ENCODE results near the gene GRIK3.
"Not testable (repeated sequence)": the region's sequence is repeated elsewhere in the genome, so short reads cannot be mapped to it uniquely, and the experiment has no call there.

The GRIK3 gene

GRCh38 chr1:36776256-36776655 lies 258.1 kb downstream of the GRIK3 start:
- DNase-seq = no peak

DNA sequence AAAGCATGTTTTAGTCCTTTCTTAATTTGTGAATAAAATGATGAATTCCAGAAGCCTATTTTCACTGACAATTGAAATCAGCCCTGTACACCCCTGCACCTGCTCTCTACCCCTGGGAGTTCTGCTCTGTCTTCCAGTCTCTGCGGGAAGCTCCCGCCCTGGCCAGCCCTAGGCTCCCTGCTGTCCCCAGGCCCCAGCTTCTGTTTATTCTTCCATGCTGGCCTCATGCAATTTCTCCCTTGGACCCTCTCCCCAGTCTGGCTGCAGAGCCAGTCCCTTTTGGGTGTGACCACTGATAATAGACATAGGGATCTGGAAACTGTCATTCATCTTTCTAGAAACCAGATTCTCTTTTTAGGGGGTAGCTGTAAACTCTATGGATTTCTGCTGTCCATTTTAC lies 258.6 kb downstream of the GRIK3 start:
- DNase-seq = peak; percentile 47

- no peak for DNase-seq
These were observed 260.3 kb downstream of the GRIK3 start for GRCh38 chr1:36773827-36774541.

DNA sequence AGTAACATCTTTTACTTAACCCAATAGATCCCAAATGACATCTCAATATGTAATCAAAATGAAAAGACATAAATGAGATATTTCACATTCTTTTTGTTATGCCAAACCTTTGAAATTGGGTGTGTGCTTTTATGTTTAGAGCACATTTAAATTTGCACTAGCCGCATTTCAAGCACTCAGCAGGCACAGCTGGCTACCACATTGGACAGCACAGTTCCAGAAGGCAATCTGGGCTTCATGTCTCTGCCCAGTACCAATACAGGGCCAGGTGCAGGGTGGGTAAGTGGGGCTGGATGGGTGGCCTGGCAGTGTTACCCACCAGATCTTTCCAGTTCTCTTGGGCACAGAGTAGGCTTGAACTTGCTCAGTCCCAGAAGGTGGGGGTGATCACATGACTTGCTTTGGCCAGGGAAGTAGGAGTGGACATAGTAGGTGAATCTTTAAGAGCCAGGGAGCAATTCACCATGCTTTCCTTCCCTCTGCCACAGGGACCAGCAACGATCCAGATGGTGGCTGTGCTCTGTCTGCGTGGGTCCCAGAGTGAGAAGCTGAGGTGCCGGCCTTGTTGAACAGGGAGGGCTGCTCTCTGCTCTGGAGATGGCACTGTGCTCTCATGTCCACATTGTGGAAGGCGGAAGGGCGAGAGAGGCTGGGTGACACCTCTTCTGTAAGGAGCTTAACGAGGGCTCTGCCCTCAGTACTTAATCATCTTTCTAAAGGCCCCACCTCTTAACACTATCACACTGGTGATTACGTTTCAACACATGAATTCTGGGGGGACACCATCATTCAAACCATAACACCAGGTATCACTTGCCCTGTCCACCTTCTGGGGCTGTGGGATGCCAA lies 261.4 kb downstream of the GRIK3 start:
- no peak for DNase-seq

- DNase-seq = no peak
These were observed 262.5 kb downstream of the GRIK3 start for GRCh38 chr1:36771660-36772284.

- DNase-seq = no peak
These were observed 263.1 kb downstream of the GRIK3 start for GRCh38 chr1:36771240-36771639.

DNA sequence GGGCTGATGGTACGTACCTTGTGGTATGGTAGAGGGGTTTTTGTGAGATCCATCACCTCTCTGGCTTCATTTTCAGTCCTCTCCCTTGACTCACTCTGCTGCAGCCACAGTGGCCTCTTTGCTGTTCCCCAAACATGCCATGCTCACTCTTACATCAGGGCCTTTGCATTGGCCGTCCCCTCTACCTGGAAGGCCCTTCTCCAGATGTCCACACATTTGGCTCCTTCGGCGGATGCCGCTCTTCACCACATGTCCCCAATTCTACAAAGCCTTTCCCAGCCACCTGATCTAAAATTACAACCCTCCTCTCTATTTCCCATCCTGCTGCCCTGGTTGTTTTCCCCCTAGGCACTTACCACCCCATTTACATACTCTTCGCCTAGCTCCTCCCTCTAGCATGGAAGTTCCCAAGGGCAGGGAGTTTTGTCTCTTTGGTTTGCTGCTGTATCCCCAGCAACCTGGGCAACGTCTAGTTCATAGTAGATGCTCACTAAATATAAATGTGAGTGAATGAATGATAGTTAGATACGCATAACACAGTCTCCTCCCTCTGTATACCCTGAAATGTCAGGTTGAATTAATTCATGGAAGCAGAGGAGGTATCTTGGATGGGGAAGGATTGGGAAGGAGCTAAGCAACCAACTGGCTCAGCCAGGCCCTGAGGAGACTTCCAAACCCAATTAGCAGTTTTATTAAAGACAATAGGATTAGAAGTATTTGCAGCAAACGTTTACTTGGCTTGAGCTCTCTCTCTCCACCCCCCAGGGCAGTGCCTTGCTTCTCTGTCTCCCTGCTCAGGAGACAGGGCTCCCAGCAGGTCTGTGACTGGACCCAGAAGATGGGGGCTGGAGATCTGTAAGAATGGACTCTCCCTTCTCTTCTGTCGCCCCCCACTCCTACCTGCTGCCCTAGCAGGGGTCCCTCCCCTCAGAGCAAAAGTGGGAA lies 264.2 kb downstream of the GRIK3 start:
- DNase-seq = no peak

GRCh38 chr1:36768486-36769178 lies 265.7 kb downstream of the GRIK3 start:
- DNase-seq = peak; percentile 66

DNA sequence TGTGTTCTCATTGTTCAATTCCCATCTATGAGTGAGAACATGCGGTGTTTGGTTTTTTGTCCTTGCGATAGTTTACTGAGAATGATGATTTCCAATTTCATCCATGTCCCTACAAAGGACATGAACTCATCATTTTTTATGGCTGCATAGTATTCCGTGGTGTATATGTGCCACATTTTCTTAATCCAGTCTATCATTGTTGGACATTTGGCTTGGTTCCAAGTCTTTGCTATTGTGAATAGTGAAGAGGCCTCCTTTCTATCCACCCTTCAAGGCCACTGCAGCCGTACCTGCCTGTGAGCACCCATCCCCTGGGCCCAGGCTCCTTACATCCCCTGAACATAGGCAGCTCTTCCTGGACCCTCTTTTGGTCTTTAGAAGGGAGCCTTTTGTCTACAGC lies 266.9 kb downstream of the GRIK3 start:
- not testable (repeated sequence) for DNase-seq

DNA sequence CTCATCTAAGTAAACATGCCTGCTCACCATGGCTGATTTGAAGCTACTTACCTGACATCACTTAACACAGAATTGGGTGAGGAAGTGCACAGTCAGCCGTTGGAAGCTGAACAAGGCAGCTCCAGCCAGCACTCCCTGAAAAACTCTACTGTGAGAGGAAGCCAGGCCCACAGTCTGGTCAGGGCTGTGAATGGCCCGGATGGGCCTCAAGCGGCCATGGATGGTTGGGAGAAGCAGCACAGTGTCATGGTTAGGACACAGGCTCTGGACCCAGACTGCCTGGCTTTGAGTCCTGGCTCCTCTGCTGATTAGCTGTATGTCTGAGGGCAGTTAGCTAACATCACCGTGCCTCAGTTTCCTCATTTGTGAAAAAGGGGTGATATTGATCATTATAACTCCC lies 267.8 kb downstream of the GRIK3 start:
- DNase-seq = no peak

GRCh38 chr1:36765785-36766300 lies 268.5 kb downstream of the GRIK3 start:
- DNase-seq = no peak

- no peak for DNase-seq
These were observed 269.5 kb downstream of the GRIK3 start for GRCh38 chr1:36764798-36765197.

GRCh38 chr1:36763771-36764170 lies 270.5 kb downstream of the GRIK3 start:
- no peak for DNase-seq

- DNase-seq = no peak
These were observed 272.1 kb downstream of the GRIK3 start for GRCh38 chr1:36762174-36762573.

- no peak for DNase-seq
These were observed 273.2 kb downstream of the GRIK3 start for GRCh38 chr1:36761113-36761512.

GRCh38 chr1:36760081-36760480 lies 274.2 kb downstream of the GRIK3 start:
- no peak for DNase-seq

DNA sequence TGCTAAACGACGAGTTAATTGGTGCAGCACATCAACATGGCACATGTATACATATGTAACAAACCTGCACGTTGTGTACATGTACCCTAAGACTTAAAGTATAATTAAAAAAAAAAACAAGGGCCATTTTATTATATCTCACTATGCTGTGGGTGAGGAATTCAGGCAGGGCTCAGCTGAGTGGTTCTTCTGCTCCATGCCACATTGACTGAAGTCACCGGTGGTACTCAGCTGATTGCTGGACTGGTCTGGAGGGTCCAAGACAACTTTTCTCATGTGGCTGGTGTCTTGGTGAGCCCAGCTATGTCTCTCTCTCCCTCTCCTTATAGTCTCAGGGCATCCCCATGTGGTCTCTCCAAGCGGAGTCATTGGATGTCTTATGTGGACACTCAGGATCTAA lies 275.0 kb downstream of the GRIK3 start:
- DNase-seq = no peak

DNA sequence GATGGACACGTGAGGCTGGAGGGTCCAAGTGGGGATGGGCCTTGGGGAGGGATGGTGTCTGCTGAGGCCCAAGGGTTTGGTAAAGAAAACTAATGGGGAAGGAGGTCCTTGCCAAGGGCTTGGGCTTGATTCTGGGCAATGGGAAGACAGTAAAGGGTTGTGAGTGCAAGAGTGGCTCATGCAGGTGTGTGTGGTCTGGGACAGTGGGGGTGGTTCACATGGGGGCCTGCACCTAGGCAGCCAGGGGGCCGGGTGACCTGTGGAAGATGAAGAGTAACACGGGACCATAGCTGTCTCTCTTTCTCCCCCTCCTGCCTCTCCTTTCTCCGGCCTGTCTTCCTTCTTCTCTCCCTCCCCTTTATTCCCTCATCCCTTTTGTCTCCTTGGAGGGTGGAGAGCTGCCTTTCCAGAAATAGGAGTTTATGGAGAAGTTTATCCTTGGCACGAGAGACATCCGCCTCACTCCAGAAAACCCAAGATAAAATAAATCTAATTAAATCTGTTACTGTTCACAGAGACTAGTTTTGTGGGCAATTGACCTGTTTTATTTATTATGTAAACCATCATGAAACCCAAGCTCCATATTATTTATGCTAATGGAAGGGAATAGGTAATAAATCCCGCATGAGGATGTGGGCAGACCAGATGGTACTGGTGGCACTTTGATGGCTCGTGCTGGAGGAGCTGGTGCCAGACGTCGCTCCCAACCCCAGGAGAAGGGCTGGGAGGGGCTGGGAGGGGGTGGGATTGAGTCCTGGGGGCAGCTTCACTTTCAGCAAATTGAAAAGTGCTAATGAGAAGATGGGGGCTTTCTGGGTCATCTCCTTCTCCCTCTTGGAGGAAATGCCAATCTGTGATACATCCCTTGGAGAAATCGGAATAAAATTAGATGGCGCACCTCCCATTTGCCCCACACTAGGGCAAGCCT lies 278.7 kb downstream of the GRIK3 start:
- no peak for DNase-seq

DNA sequence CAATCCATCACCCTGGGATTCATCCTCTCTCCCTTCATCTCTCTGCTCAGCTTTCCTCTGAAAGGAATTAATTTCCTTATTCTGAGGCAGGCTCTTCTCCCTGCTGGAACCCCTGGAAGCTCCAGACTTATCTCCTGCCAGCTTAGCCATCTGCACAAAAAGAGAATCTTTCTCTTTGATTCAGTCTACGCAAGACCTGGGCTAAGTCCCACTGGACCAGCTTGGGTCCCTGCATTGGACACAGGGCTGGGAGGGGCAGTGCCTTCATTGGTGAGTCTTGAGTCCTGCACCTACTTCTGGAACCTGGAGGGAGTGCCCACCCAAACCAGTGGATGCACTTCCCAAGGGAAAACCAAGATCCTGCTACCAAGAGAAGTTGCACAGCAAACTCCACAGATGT lies 279.9 kb downstream of the GRIK3 start:
- no peak for DNase-seq

GRCh38 chr1:36753451-36753850 lies 280.9 kb downstream of the GRIK3 start:
- no peak for DNase-seq

DNA sequence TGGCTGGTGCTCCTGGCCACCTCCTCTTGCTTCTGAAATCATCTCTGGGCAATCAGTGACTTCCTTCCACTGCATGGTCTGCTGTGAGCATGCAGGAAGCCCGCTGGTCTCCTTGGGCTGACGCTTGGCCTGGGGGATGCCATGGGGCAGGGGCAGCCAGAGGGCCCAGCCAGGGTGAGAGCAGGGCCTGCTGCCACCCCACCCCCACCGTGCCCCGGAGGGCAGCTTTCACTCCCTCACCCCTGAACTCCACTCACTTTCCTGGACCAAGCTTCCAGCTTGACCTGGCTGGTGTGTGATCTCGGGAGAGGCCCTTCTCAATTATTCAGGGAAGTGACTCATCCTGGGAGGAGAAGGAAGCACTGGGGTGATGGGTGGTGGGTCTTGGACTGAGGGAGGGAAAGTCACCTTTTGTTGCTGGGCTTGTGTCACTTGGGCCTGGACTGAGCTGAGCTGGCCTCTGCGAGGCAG lies 281.4 kb downstream of the GRIK3 start:
- DNase-seq = no peak
